ENCODE measurements around the gene CD4.

Gene CD4

GRCh38 chr12:6817098-6817497, 27.8 kb downstream of the CD4 start:
- DNase-seq (ENCODE audit: low spot score), result no peak

- DNase-seq (ENCODE audit: low spot score), result no peak
Measured at GRCh38 chr12:6817662-6818157, 28.4 kb downstream of the CD4 start.

GRCh38 chr12:6818222-6818621, 28.9 kb downstream of the CD4 start:
- no peak for DNase-seq (ENCODE audit: low spot score)

GRCh38 chr12:6818645-6819044, 29.3 kb downstream of the CD4 start:
- DNase-seq (ENCODE audit: low spot score), result no peak

- DNase-seq (ENCODE audit: low spot score), result no peak
Measured at GRCh38 chr12:6819106-6820030, 30.0 kb downstream of the CD4 start.

GRCh38 chr12:6820166-6820565, 30.8 kb downstream of the CD4 start:
- DNase-seq (ENCODE audit: low spot score), result no peak

GRCh38 chr12:6821591-6822425, 32.5 kb downstream of the CD4 start, which contains the start of gene GPR162:
Gene GPR162 (plus strand): TSS chr12:6821821. CDS start chr12:6823899, 2,078 bp downstream.
- DNase-seq (ENCODE audit: low spot score), result no peak

GRCh38 chr12:6822426-6823135, 33.3 kb downstream of the CD4 start:
- DNase-seq (ENCODE audit: low spot score), result no peak

- DNase-seq (ENCODE audit: low spot score), result no peak
Measured at GRCh38 chr12:6823182-6824084, 34.1 kb downstream of the CD4 start.

- no peak for DNase-seq (ENCODE audit: low spot score)
Measured at GRCh38 chr12:6824085-6824775, 34.9 kb downstream of the CD4 start.

- no peak for DNase-seq (ENCODE audit: low spot score)
Measured at GRCh38 chr12:6824901-6825381, 35.6 kb downstream of the CD4 start.

GRCh38 chr12:6825398-6826124, 36.2 kb downstream of the CD4 start:
- peak; percentile 77 for DNase-seq (ENCODE audit: low spot score)

- DNase-seq (ENCODE audit: low spot score), result no peak
Measured at GRCh38 chr12:6826125-6826733, 36.9 kb downstream of the CD4 start.

- no peak for DNase-seq (ENCODE audit: low spot score)
Measured at GRCh38 chr12:6826734-6827436, 37.6 kb downstream of the CD4 start.

GRCh38 chr12:6827437-6827911, 38.1 kb downstream of the CD4 start:
- DNase-seq (ENCODE audit: low spot score), result peak; percentile 55

GRCh38 chr12:6827982-6828780, 38.9 kb downstream of the CD4 start, which contains the start of gene P3H3:
Gene P3H3 (plus strand): TSS chr12:6828407. CDS start chr12:6828441, 34 bp downstream.
- DNase-seq (ENCODE audit: low spot score), result no peak

All from NAMALWA (cell line).